Dedifferentiated amniotic fluid mesenchymal stem cell (primary cell): Measurements from ENCODE around the gene EFNB3.

Source experiments
- DNase-seq: peaks from one replicate; pipeline ENCODE4 v3.0.0-alpha.2; 2016; ENCODE audit errors: extremely low spot score

The EFNB3 gene

GRCh38 chr17:7704601-7705268 lies at the start of gene EFNB3:
TSS of gene EFNB3 (plus strand) at chr17:7705202. CDS start at chr17:7705599, 397 bp downstream.
- no peak for DNase-seq

GRCh38 chr17:7655541-7655840 lies 49.5 kb upstream of the EFNB3 start:
- DNase-seq, result no peak

- no peak for DNase-seq
Measured at GRCh38 chr17:7656958-7657609, 47.9 kb upstream of the EFNB3 start.

GRCh38 chr17:7667656-7668406 lies 37.2 kb upstream of the EFNB3 start:
- no peak for DNase-seq

GRCh38 chr17:7668482-7668881 lies 36.5 kb upstream of the EFNB3 start:
- DNase-seq, result no peak

GRCh38 chr17:7673239-7673638 lies 31.8 kb upstream of the EFNB3 start:
- no peak for DNase-seq

GRCh38 chr17:7674934-7675333 lies 30.1 kb upstream of the EFNB3 start:
- DNase-seq, result no peak

GRCh38 chr17:7676533-7676932 lies 28.5 kb upstream of the EFNB3 start:
- no peak for DNase-seq

- no peak for DNase-seq
Measured at GRCh38 chr17:7677388-7678067, 27.5 kb upstream of the EFNB3 start.

- no peak for DNase-seq
Measured at GRCh38 chr17:7684851-7685532, 20.0 kb upstream of the EFNB3 start.

- DNase-seq, result peak; percentile 90
Measured at GRCh38 chr17:7685533-7686221, 19.3 kb upstream of the EFNB3 start.

GRCh38 chr17:7686222-7687071 lies 18.6 kb upstream of the EFNB3 start:
- DNase-seq, result peak; percentile 80

GRCh38 chr17:7687072-7687907 lies 17.7 kb upstream of the EFNB3 start, which contains the start of gene TP53:
TSS of gene TP53 (minus strand) at chr17:7687490. CDS start at chr17:7676594, 10,896 bp downstream.
- peak; percentile 89 for DNase-seq

- DNase-seq, result peak; percentile 99
Measured at GRCh38 chr17:7687908-7688807, 16.8 kb upstream of the EFNB3 start, which contains the start of gene WRAP53. TSS of gene WRAP53 (plus strand) at chr17:7688477. CDS start at chr17:7688649, 172 bp downstream.

- no peak for DNase-seq
Measured at GRCh38 chr17:7688808-7689316, 16.1 kb upstream of the EFNB3 start.

- no peak for DNase-seq
Measured at GRCh38 chr17:7695586-7695985, 9.4 kb upstream of the EFNB3 start.

GRCh38 chr17:7697828-7698588 lies 7.0 kb upstream of the EFNB3 start:
- DNase-seq, result no peak
